Stimulated activated naive CD8-positive, alpha-beta T cell treated with anti-CD3 and anti-CD28 coated beads, Interleukin-15, Interleukin-2, amounts not matched to agents 100 ng/mL and 50 ng/mL, for 24 hours (primary cell): ENCODE data around the gene SLC7A5.
"Not testable (repeated sequence)": the region's sequence is repeated elsewhere in the genome, so short reads cannot be mapped to it uniquely, and the experiment has no call there.

Source experiments
- H3K27ac Mint-ChIP-seq: one replicate; pipeline ENCODE4 v1.8.0; 2021; ENCODE audit warnings: mild to moderate bottlenecking, mixed read lengths
- H3K27me3 Mint-ChIP-seq: one replicate; pipeline ENCODE4 v1.8.0; 2021; ENCODE audit warnings: mixed read lengths
- H3K36me3 Mint-ChIP-seq: one replicate; pipeline ENCODE4 v1.8.0; 2021; ENCODE audit warnings: low read depth, mixed read lengths
- H3K4me1 Mint-ChIP-seq: one replicate; pipeline ENCODE4 v1.8.0; 2021; ENCODE audit warnings: low read depth, mixed read lengths
- H3K4me3 Mint-ChIP-seq: one replicate; pipeline ENCODE4 v1.8.0; 2021; ENCODE audit warnings: mild to moderate bottlenecking, mixed read lengths
- H3K9me3 Mint-ChIP-seq: one replicate; pipeline ENCODE4 v1.8.0; 2021; ENCODE audit warnings: mixed read lengths

Gene SLC7A5

DNA sequence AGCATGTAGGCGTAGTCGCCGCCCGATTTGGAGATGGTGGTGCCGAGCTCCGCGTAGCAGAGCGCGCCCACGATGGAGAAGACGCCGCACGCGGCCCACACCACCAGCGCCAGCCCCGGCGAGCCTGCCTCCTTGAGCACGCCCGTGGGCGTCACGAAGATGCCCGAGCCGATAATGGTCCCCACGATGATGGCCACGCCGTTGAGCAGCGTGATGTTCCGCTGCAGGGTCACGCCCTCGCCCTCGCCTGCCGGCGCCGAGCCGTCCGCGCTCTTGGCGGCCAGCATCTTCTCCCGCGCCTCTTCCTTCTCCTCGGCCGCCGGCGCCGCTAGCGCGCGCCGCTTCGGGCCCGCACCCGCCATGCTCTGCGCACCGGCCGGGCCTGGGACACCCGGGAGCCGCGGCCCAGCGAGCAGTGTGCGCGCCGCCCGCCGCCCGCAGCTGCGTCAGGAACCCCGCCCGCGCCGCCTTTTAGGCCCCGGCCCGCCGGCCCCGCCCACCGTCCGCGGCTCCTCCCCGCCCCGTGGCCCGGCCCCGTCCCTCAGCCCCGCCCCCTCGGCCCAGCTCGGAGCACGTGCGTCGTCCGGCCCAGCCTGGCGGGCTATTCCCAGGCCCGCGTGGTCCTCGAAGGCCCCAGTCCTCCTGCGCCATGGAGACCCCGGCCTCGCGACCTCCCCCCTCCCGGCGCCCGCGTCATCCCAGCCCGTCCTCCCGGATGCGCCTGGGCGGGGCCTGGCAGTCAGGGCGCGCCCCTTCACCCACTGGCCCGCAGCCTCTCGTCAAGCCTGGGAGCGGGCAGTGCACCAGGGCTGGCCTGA lies at the start of gene SLC7A5:
TSS of gene SLC7A5 (minus strand) at position 447 of the 818 bp plus-strand sequence. CDS start at position 362, 85 bp downstream.
- not testable (repeated sequence) for H3K9me3 Mint-ChIP-seq, H3K27me3 Mint-ChIP-seq
- peaks cover 44% of the 10 kb centered on the region for H3K36me3 Mint-ChIP-seq
- H3K27ac Mint-ChIP-seq = peak within 1 kb of the TSS; percentile 100
- H3K4me1 Mint-ChIP-seq = peaks cover 65% of the 10 kb centered on the region
- H3K4me3 Mint-ChIP-seq = peak within 1 kb of the TSS; percentile 100

DNA sequence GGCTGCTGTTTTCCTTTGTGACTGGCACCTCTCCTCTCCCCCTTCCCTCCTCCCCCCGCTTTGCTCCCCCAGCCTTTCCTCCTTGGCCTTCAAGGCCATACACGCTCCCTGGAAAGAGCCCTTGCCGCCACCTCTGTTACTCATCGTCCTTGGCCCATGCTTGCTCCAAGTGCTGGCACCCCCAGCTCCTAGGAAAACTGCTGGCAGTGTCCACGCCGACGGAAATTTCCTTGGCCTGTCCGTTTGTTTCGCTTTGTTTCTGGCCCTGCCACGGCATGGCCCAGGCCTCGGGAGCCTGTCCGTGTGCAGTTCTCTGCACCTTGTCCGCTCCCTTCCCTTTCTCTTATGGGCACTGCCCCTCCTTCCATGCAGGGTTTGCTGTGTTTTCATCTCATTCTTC lies 49.0 kb upstream of the SLC7A5 start:
- Mint-ChIP-seq H3K27ac (no peak overlapping the region), H3K4me3 (no peak overlapping the region), H3K4me1 (peaks cover 5% of the 10 kb centered on the region), H3K9me3 (no peaks in the 10 kb centered on the region), H3K27me3 (peaks cover 10% of the 10 kb centered on the region), H3K36me3 (no peaks in the 10 kb centered on the region)

DNA sequence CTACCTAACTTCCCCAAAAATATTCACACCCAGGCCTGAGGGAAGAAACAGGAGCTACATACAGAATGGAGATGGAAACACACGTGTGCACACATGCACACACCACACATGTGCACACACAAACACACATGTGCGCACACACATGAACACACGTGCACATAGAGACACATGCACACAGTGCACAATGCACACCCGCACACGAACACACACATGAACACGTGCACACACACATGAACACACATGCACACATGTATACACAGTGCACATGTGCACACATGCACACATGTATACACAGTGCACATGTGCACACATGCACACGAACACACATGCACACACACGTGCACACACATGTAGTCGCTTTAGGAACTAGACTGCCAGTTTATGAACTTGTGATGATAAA lies 48.2 kb upstream of the SLC7A5 start:
- Mint-ChIP-seq H3K27ac (no peak overlapping the region), H3K27me3 (peaks cover 10% of the 10 kb centered on the region)

DNA sequence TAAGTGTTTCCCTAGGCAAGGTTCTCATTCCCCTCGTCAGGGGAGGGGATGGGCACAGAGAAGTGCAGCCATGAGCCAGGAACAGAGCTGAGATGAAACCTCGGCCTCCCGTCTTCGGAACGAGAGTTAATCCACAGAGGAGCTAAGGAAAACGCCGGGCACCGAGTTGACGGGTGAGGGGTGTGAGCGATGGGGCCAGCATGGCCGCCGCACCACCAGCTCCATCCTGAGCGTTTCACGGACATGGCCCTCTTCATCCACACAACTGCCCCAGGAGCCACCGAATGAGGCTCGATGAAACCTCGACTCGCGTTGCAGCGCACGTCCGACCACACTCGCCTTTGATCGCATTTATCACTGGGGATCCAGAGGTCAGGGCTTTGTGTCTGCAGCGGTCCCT lies 45.5 kb upstream of the SLC7A5 start:
- Mint-ChIP-seq H3K27me3 (peaks cover 10% of the 10 kb centered on the region), H3K4me3 (no peak overlapping the region), H3K4me1 (peaks cover 7% of the 10 kb centered on the region), H3K36me3 (no peaks in the 10 kb centered on the region), H3K27ac (no peak overlapping the region), H3K9me3 (no peaks in the 10 kb centered on the region)

More for the DNA sequence above, 48.2 kb upstream of the SLC7A5 start:
- peaks cover 5% of the 10 kb centered on the region for H3K4me1 Mint-ChIP-seq
- H3K9me3 Mint-ChIP-seq = no peaks in the 10 kb centered on the region
- H3K36me3 Mint-ChIP-seq = no peaks in the 10 kb centered on the region
- H3K4me3 Mint-ChIP-seq = no peak overlapping the region

DNA sequence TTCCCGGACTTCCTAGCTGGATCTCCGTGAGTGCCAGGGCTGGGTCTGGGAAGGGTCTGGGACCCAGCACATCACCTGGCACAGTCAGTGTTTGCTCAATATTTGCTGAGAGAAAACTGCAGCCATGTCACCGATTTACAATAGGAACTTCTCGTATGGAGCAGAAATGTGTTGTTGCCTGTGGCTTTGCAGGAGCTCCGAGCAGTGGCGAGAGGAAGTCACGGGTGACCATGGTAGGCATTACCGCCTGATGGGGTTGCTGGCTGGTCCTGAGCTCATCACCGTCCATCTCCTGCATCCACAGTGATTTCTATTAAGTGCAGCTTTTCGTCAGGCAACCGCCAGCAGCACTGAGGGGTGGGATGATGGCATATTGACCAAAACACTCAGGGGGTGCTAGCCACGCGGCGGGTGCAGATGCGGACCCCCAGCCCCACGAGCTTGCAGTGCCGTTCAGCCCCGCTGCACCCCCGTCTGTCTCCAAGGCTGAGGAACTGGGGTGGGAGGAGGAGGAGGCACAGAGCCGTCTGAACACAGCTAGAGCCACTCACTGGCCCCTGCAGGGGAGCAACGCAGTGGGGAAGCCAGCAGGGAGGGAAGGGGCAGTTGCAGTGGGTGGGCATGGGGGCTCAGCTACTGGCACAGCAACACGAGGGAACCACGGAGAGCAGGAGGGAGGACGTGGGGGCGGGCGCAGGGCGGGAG lies 44.9 kb upstream of the SLC7A5 start:
- H3K4me1 Mint-ChIP-seq = peaks cover 13% of the 10 kb centered on the region
- H3K27me3 Mint-ChIP-seq, H3K27ac Mint-ChIP-seq, H3K36me3 Mint-ChIP-seq, H3K4me3 Mint-ChIP-seq, H3K9me3 Mint-ChIP-seq: not testable (repeated sequence)

DNA sequence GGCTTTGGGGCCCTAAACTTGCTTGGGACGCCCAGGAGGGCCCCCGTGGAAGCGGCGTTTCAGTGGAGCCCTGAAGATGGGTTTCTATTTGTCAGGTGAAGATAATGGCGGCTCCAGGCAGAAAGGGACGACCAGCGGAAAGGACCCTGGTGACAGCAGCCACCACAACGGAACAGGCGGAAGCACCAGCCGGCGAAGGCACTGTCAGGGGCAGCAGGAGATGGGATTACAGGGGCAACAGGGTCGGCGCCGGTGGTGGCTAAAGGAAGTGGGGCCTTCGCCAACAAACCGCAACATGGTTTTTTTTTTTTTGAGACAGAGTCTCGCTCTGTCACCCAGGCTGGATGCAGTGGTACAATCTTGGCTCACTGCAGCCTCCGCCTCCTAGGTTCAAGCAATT lies 43.4 kb upstream of the SLC7A5 start:
- not testable (repeated sequence) for H3K4me3 Mint-ChIP-seq, H3K27me3 Mint-ChIP-seq, H3K9me3 Mint-ChIP-seq, H3K36me3 Mint-ChIP-seq, H3K27ac Mint-ChIP-seq
- H3K4me1 Mint-ChIP-seq = peaks cover 19% of the 10 kb centered on the region

DNA sequence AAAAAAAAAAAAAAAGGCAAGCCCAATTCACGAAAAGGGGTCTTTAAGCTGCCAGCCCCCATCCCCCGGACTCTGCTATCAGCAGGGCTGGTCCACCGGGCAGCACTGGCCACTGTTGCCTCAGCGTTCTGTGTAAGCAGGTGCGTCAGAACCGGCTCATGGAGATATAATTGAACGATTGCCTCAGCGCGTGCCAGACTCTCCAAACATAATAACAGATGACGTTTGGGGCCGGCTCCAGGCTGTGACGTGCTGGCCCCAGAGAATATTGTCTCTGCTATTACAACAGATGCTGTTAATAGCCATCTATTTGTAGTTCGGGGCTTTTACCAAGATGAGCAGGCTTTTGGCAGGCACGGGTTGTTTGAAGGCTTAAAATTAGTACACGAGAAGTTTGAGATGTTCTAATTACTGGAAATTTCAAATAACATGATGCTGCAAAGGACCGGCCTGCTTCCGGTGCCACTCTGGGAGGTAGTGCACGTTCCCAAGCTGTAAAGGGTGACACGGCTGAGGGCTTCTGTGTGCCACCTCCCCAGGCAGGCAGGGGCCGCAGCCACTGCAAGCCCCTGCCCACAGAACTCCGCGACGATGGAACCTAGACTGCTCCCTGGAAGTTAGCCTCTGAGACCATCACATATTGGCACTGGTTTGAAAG lies 41.9 kb upstream of the SLC7A5 start:
- H3K27ac Mint-ChIP-seq, H3K27me3 Mint-ChIP-seq, H3K36me3 Mint-ChIP-seq, H3K9me3 Mint-ChIP-seq, H3K4me3 Mint-ChIP-seq: not testable (repeated sequence)
- H3K4me1 Mint-ChIP-seq = peaks cover 19% of the 10 kb centered on the region

DNA sequence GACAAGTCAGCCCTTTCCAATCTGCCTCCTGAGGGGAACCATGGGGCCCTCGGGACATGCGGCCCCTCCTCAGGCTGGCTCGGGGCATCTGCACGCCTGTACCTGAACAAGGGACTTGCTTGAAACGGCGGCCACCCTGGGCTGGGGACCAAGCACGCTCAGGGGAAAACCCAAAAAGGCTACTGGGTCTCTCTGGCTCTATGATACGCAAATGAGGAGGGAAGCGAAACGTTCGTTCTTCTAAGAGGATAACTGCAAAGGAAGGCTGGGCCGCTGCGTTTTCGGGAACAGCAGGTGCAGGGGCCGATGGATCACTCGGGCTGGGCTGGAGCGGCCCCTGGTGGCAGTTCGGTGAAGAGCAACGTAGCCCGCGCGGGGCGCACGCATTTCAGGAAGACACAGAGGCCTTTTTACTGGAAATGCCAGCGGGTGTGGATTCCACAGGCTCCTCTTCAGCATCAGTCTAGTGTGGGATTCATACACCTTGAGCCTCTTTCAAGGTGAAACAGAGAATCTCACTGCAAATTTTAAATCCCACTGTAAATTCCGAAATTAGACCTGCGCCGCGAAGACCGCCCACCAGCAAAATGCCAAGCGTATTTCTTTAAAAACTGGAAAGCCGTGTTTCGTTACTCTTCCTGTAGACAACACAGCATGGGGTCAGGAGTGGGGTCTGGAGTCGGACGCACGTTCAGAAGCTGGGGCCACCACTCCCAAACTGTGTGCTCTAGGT lies 40.1 kb upstream of the SLC7A5 start:
- not testable (repeated sequence) for H3K27me3 Mint-ChIP-seq, H3K36me3 Mint-ChIP-seq, H3K4me3 Mint-ChIP-seq, H3K9me3 Mint-ChIP-seq
- Mint-ChIP-seq H3K27ac (peak overlapping the region; percentile 79), H3K4me1 (peaks cover 19% of the 10 kb centered on the region)

DNA sequence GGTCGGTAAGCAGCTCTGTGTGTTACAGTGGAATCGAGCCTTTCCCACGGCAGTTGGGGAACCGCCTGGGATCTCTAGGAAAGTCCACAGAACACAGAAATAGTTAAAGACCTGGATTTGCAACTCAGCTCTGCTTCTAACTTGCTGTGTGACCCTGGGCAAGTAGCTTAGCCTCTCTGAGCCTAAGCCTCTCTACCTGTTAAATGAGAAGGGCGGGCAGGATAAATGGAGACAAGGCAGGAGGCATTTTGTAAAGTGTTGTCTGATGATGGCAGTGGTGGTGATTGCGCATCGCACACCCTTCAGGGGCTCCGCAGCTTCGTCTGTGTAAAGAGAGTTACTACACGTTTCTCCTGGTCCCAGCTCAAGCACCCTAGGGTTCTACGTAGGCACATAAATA lies 38.8 kb upstream of the SLC7A5 start:
- Mint-ChIP-seq H3K4me1 (peaks cover 27% of the 10 kb centered on the region), H3K27ac (peak overlapping the region; percentile 33)
- H3K27me3 Mint-ChIP-seq, H3K9me3 Mint-ChIP-seq, H3K4me3 Mint-ChIP-seq, H3K36me3 Mint-ChIP-seq: not testable (repeated sequence)

DNA sequence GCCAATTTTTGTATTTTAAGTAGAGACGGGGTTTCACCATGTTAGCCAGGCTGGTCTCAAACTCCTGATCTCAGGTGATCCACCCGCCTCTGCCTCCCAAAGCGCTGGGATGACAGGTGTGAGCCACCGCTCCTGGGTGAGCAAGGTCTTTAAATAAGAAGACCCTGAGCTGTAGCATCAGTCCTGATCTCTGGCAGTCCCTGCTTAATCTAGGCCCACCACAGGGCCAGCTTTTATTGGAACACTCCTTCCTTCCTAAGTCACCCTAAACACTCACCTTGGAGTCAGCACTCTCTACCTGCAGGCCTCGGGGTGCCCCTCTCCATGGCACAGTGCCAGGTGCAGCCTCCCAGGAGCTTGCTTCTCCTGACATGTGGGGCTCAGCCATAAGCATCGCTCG lies 36.2 kb upstream of the SLC7A5 start:
- H3K4me1 Mint-ChIP-seq = peaks cover 38% of the 10 kb centered on the region
- not testable (repeated sequence) for H3K4me3 Mint-ChIP-seq, H3K36me3 Mint-ChIP-seq, H3K27ac Mint-ChIP-seq, H3K27me3 Mint-ChIP-seq, H3K9me3 Mint-ChIP-seq

DNA sequence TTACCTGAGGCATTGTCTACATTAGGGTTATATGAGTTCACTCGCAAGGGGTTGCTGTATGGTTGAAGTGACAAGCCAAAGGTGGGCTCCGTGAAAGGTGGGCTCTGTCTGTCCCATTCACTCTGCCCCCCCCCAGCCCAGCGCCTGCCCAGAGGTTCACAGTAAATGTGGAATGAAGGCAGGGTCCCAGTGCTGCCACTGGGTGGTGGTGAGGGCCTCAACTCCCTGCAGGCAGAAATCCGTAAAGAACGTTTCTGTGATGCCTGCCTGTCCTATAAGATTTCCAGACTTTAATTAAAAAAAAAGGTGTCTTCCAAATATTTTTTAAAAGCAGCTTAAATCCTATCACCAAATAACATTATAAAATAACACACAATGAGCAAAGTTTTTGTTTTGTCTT lies 35.7 kb upstream of the SLC7A5 start:
- H3K9me3 Mint-ChIP-seq, H3K27me3 Mint-ChIP-seq: not testable (repeated sequence)

DNA sequence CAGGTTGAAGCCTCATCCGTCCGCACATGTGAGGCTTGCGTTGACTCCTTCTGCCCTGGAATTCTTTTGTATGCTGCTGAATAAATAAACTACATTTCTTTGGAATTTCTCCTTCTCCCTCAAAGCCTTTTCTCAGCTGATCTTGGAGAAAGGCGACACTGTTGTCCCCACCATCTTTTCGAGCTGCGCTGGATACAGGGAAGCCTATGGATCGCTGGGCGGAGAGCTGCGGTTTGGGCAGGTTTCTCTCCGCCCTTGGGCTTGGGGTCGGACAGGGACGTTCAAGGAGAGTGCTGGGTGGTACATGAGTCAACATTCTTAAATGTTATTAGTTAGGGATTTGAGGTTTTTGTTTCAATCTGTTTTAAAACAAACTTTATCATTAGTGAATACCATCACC lies 31.2 kb upstream of the SLC7A5 start:
- H3K9me3 Mint-ChIP-seq, H3K27me3 Mint-ChIP-seq, H3K4me3 Mint-ChIP-seq, H3K27ac Mint-ChIP-seq, H3K36me3 Mint-ChIP-seq: not testable (repeated sequence)
- peaks cover 56% of the 10 kb centered on the region for H3K4me1 Mint-ChIP-seq

More for the DNA sequence above, 35.7 kb upstream of the SLC7A5 start:
- H3K36me3 Mint-ChIP-seq, H3K4me3 Mint-ChIP-seq, H3K27ac Mint-ChIP-seq: not testable (repeated sequence)
- H3K4me1 Mint-ChIP-seq = peaks cover 41% of the 10 kb centered on the region

DNA sequence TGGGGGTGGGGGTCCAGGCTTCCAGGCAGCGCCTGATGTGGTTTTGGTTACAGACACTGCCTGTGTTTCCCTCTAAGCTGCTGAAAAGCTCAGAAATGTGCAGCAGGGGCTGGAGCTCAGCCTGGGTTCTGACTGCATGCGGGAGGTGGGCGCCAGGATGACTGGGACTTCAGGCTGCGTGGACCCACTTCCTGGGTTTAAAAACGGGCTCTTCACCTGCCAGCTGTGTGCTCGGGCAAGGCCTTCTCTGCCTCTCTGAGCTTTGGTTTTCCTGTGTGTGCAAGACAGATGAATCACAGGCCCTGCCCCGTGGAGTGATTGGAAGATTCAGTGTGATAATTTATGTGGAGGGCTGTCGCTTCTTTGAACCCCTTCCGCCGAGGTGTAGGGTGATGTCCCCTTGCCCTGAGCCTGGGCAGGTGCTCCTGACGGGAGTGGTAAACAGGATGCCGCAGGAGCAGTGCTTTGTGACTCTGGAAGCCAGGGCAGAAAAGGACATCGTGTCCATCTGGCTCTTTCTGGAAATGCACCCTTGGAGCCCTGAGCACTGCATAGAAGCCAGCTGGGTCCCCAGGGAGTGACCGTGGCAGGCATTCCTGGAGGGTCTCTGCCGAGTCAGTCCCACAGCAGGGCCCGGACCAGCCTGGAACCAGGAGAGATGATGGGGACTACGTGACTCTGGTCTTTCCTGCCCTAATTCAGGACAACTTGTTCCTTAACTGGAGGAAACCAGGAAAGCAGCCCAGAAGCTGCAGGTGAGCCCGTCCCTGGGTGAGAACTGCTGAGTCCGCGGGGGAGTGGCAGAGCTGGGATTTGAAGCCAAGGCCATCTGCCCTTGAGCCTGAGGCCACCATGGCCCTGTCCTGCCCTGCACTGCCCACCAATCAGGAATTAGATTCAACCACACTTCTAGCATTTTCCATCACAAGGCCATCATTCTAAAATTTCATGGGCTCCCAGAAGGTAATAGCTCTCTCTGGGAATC lies 28.5 kb upstream of the SLC7A5 start:
- peak overlapping the region; percentile 100 for H3K27ac Mint-ChIP-seq
- H3K4me1 Mint-ChIP-seq = peaks cover 66% of the 10 kb centered on the region
- H3K9me3 Mint-ChIP-seq = no peaks in the 10 kb centered on the region
- H3K36me3 Mint-ChIP-seq = no peaks in the 10 kb centered on the region
- peak overlapping the region; percentile 80 for H3K4me3 Mint-ChIP-seq
- no peaks in the 10 kb centered on the region for H3K27me3 Mint-ChIP-seq

DNA sequence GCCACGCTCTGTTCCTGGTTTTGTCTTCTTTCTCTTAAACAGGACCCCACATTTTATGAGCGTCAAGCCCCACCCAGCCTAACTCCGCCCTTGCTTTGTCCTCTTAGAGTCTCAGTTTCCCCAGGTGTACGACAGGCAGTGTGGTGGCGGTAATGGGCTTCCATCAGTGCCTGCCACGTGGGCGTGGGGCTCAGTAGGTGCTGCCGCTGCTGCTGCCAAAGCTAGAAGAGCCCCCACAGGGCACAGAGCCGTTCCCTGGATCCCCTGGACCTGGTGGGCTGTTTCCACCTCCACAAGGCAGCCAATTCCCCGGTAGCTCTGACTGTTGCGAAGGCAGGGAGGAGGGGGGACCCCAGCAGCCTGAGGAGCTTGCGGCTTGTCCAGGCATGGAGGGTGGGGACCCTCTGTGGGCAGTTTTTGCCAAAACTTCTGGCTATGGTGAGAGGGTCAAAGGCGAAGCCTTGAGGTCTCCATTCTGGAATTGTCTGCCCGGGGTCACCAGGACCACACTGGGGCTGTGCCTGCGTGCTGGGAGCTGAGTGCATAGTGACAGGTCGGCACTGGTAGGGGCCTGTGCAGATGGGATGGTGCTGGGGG lies 27.7 kb upstream of the SLC7A5 start:
- Mint-ChIP-seq H3K4me1 (peaks cover 61% of the 10 kb centered on the region), H3K4me3 (peak overlapping the region; percentile 80), H3K27ac (peak overlapping the region; percentile 100)
- not testable (repeated sequence) for H3K36me3 Mint-ChIP-seq, H3K9me3 Mint-ChIP-seq, H3K27me3 Mint-ChIP-seq
